Suprapubic skin (tissue), 4 donors: Measurements from ENCODE around the gene MYL3.

ENCODE experiments used
- CTCF ChIP-seq, 2 donors: fragments of 200-600 bp in 1 of 2; fragments of 450-650 bp in 1 of 2; sonication (generic) in 1 of 2; IDR thresholded peaks; one replicate each; pipeline ENCODE4 v1.5.1; 2016 to 2019; ENCODE audit warnings: antibody characterized with exemption in 2 of 2, mild to moderate bottlenecking in 1 of 2, moderate library complexity in 1 of 2
- EP300 ChIP-seq: sonication (generic); formaldehyde crosslinking; IDR thresholded peaks from one replicate; pipeline ENCODE4 v1.6.1; 2017; ENCODE audit warnings: antibody characterized with exemption
- POLR2A ChIP-seq, 2 donors: fragments of 450-650 bp; IDR thresholded peaks; one replicate each; pipeline ENCODE4 v1.6.1; 2017; ENCODE audit warnings: antibody characterized with exemption in 2 of 2, mild to moderate bottlenecking in 2 of 2, moderate library complexity in 2 of 2
- POLR2AphosphoS5 ChIP-seq, 3 donors: sonication (generic); formaldehyde crosslinking; IDR thresholded peaks; one replicate each; pipeline ENCODE4 v1.6.1; 2017; ENCODE audit warnings: antibody characterized with exemption in 3 of 3

GRCh38 chr3:46883054-46883829, 20.0 kb upstream of the MYL3 start:
- TF ChIP-seq CTCF (IDR thresholded peaks at IDR 0.05) = no peak
- TF ChIP-seq EP300 = no peak
- no peak for TF ChIP-seq POLR2AphosphoS5 (IDR thresholded peaks at IDR 0.05)
- TF ChIP-seq POLR2A (IDR thresholded peaks at IDR 0.05) = no peak
